ENCODE results near the gene ZBED4.

DNA sequence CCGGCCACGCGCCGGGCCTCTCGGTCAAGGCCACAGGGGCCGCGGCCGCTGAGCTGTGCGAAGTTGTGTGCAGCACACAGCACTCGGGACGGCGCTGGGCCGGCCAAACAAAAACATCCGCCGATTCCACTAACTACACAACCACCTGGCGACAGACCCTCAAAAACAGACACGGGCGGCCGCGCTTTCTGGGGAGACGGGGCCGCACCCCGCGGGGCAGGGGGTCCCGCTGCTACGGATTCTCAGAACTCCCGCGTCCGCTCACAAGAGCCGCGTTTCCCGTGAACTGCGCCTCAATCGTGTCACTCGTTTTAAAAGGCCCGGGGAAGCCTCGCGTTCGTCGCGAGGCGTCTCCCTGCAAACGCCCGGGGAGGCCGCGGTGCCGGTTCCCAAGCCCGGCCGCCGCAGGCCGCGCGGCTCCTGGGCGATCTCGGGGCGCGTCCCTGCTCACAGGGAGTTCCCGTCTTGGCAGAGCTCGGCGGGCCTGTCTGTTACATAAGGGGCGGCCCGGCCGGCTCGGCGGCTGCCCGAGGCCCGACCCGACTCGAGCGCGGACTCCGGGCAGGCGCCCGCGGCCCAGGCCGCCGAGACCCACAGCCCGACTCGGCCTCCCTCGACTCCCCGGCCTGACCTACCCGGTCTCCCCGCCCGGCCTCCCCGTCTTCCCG, 26.9 kb upstream of the ZBED4 start:
- TF ChIP-seq, protein P1, sequence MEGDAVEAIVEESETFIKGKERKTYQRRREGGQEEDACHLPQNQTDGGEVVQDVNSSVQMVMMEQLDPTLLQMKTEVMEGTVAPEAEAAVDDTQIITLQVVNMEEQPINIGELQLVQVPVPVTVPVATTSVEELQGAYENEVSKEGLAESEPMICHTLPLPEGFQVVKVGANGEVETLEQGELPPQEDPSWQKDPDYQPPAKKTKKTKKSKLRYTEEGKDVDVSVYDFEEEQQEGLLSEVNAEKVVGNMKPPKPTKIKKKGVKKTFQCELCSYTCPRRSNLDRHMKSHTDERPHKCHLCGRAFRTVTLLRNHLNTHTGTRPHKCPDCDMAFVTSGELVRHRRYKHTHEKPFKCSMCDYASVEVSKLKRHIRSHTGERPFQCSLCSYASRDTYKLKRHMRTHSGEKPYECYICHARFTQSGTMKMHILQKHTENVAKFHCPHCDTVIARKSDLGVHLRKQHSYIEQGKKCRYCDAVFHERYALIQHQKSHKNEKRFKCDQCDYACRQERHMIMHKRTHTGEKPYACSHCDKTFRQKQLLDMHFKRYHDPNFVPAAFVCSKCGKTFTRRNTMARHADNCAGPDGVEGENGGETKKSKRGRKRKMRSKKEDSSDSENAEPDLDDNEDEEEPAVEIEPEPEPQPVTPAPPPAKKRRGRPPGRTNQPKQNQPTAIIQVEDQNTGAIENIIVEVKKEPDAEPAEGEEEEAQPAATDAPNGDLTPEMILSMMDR (IDR thresholded peaks at IDR 0.05) = no peak
- TF ChIP-seq POLR2A (IDR thresholded peaks at IDR 0.05) = peak in 2 of 3 donors; percentile 20 to 28

Data from body of pancreas (tissue), 4 donors.